Activated T-cell treated with anti-CD3 and anti-CD28 coated beads for 1 hour (primary cell): ENCODE data around the gene PDYN.
A peak's percentile ranks its signal among the peaks of the same experiment; 100 is the strongest.
"Not testable (repeated sequence)": the region's sequence is repeated elsewhere in the genome, so short reads cannot be mapped to it uniquely, and the experiment has no call there.

Source experiments
- DNase-seq: peaks from one replicate; pipeline ENCODE4 v3.0.0-alpha.2; 2020; ENCODE audit warnings: low read depth

The PDYN gene

GRCh38 chr20:1993986-1994385 lies at the start of gene PDYN:
Gene PDYN, minus strand, starts transcription at chr20:1994058. Its CDS starts 10,974 bp downstream, at chr20:1983084.
- no peak for DNase-seq

DNA sequence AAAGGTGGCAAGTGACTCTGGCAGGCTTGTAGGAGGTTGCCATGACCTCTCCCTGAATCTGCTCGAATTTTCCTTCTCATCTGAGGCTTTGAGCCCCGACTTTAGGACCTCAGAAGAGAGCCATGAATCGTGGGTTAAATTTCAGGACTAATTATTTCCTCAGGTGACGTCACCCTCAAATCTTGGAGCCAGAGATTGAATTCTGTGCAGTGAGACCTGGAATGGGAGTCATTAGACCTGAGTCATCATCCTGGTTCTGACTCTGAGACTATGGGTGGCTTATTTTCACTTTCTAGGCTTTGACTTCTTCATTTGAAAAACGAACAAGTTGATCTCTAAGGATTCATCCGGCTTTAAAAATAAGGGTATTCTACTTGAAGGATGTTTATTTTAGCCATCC lies 48.5 kb upstream of the PDYN start:
- DNase-seq = no peak

DNA sequence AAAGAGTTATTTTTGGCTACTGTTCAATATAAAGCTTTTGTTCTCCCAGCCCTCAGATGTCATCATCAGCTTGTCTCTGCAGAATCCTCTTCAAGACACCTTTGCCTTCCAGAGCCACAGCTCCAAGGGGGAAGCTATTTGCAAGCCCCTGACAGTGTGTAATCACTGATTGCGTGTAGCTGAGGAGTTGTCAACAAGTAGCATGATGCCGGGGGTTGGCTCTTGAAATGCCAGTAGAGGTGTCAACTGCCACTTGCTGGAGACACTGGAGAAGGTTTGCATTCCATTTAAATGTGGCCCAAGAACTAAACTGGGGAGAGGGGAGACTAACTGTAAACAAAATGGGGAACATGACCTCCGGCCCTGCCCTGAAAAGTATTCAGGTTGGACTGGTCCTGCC lies 44.3 kb upstream of the PDYN start:
- no peak for DNase-seq

- no peak for DNase-seq
Measured at GRCh38 chr20:2037296-2037914, 43.5 kb upstream of the PDYN start.

GRCh38 chr20:2036357-2036756 lies 42.5 kb upstream of the PDYN start:
- not testable (repeated sequence) for DNase-seq

DNA sequence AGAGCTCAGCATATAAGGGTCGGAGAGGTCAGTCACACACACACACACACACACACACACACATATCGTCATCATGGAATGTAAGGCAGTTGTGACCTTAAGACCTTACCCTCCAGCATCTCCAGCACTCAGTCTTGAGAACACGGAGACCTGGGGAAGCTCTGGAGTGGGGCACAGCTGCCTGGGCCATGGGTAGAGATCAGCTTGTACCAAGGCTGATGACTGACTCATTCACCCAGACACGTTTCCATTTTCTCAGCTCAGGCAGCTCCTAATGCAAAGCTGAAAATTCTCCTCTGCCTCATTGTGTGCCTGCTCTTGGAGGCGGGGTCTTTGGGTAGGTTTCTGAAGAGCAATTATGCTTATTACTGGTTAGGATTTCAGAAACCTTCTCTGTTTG lies 38.3 kb upstream of the PDYN start:
- DNase-seq = no peak

DNA sequence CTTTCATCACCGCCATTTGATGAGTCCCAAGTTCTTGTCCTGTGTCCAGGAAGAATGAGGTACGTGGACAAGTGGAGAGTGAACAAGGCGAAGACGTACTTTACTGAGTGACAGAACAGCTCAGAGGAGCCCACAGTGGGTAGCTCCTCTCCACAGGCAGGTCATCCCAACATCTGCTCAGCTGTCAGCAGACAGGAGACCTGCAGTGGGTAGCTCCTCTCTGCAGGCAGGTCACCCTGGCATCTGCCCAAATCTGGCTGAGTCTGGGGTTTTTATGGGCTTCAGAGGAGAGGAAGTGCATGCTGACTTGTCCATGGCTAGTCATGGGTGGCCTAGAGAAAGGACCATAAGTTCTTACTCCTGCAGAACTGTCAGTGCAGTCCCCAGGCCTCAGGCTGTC lies 32.7 kb upstream of the PDYN start:
- DNase-seq = no peak

GRCh38 chr20:2026004-2026403 lies 32.1 kb upstream of the PDYN start:
- DNase-seq = no peak

DNA sequence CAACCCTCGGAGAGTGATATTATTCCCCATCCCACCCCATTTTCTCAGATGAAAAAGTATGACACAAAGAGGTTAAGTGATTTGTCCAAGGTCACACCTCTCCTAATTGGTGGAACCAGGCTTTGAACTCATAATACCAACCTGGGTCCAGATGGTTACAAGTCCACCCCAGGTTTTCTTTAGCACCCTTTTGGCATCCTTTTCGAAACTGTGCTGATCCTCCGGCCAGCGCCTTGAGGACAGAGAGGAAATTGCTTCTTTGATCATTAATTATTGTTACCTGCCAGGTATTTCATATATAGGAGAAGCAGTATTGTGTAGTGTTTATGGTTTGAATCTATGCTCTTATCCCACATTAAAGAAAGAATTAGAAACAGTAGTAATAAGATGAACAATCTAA lies 29.3 kb upstream of the PDYN start:
- DNase-seq = no peak

DNA sequence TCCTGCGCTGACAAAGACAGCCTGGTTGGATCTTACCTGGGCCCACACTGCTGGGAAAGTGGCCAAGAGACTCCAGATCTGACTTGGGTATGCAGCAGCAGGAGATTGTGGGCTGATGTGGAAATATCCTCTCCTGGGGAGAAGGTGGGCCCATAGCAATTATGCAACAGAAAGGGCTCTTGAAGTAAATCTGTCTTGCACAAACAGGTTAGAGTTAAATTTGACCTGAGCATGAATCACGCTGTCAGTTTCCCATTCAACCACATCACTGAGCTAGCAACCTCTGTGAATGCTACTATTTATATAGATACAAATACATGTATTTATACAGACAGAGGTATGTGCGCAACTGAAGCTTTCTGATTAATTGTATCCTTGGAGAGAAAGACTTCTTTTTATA lies 28.3 kb upstream of the PDYN start:
- DNase-seq = no peak

- no peak for DNase-seq
Measured at GRCh38 chr20:2010533-2010932, 16.7 kb upstream of the PDYN start.

- no peak for DNase-seq
Measured at GRCh38 chr20:2006452-2007361, 12.8 kb upstream of the PDYN start.

DNA sequence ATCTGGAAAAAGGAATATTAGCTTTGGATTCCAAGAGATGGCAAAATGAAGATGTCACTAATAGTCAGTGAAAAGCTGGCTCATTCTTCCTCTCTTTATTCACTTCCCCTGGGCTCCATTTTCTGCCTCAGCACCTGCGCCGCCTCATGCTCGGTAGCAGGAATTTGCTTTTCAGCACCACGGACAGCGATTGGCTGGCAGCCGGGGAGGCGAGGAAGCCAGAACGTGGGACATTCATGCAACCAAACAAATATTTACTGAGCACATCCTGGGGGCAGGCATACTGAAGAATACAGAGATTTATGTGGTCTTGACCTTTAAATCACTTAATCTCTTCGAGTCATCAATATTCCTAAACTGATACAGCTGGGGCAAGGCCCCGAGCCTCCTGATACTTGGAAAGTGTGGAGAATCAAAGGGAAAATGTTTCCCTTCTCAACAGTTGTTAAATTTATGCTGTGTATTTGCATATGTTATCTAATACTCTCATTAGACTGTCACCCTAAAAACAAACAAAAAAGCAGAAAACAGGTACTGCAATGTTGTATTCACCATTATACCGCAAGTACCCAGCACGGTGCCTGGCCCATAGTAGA lies 12.1 kb upstream of the PDYN start:
- peak; percentile 51 for DNase-seq

- no peak for DNase-seq
Measured at GRCh38 chr20:2005359-2005758, 11.5 kb upstream of the PDYN start.

DNA sequence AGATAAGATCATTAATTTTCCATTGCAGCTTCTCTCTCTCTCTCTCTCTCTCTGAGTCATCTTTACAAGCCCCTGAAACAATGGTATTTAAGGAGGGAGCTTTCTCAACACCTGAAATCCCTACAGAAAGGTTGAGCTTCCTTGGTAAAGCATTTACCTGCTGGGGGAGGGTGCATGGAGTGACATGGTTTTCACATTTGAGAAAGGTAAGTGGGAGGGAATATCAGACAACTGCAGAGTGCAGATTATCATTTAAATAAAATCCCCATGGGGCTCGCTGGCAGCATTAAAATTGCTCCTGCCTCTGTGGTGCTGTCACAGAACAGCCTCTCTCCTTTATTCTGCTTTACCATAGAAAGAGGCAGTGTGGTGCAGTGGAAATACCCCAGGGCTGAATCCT lies 10.3 kb upstream of the PDYN start:
- no peak for DNase-seq

- DNase-seq = no peak
Measured at GRCh38 chr20:2002365-2002764, 8.5 kb upstream of the PDYN start.

GRCh38 chr20:2001119-2001518 lies 7.3 kb upstream of the PDYN start:
- DNase-seq = no peak

DNA sequence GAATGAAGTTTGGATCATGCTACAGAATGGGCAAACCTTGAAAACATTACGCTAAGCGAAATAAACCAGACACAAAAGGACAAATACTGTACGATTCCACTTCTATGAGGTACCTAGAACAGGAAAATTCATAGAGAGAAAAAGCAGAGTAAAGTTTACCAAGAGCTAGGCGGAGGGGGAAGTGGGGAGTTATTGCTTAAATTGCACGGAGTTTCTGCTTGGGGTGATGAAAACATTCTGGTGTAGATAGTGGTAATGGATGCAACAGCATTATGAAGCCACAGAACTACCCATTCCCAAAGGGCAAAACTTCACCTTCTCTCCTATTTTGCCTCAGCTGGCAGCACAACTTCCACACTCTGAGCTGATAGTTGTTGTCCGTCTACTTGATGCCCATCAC lies 6.4 kb upstream of the PDYN start:
- DNase-seq = no peak

DNA sequence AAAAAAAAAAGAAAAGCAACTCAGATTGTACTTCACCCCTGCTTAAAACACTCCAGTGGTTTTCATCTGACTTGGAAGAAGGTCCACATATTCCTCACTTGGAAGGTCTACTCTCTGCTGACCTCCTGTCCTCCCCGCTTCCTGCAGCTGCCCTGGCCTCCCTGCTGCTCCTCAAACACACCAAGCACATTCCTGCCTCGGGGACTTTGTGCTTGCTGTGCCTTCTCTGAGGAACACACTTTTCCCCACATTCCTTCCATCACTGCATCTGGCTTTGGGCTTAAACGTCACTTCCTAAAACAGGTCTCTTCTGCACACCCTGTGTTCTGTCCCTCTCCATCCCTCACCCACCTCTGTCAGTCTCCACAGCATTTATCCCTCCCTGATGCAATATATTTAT lies 4.9 kb upstream of the PDYN start:
- no peak for DNase-seq

- no peak for DNase-seq
Measured at GRCh38 chr20:1998193-1998520, 4.3 kb upstream of the PDYN start.

GRCh38 chr20:1997483-1998192 lies 3.8 kb upstream of the PDYN start:
- DNase-seq = no peak

GRCh38 chr20:1995531-1996310 lies 1.9 kb upstream of the PDYN start:
- DNase-seq = no peak
